Activated B cell treated with CpG ODN at 0.5 μM for 24 hours (primary cell): ENCODE data around the gene KIF26B. TPM values are rescaled to one million over a fixed set of nuclear protein-coding genes. Genes with fewer than 3 reads are reported as not detected.

Experiments used
- ATAC-seq: fragments of 200-7000 bp; cut with Tn5 transposase; one replicate; pipeline ENCODE4 v1.10.0; 2021; ENCODE audit warnings: low read depth, mild to moderate bottlenecking, moderate library complexity
- CTCF ChIA-PET: fragments of 350-600 bp; sonication (Branson Sonifier 250); formaldehyde crosslinking; loops from one replicate; lab custom pipeline; 2021; ENCODE audit warnings: antibody characterized with exemption; lab: Charles Lee
- POLR2A ChIA-PET: fragments of 350-600 bp; sonication (Branson Sonifier 250); formaldehyde crosslinking; loops from one replicate; lab custom pipeline; 2021; ENCODE audit warnings: antibody characterized with exemption; lab: Charles Lee
- DNase-seq: peaks from one replicate; pipeline ENCODE4 v3.0.0; 2022
- H3K27ac Mint-ChIP-seq: one replicate; pipeline ENCODE4 v1.8.0; 2020; ENCODE audit warnings: mixed read lengths
- H3K27me3 Mint-ChIP-seq: one replicate; pipeline ENCODE4 v1.8.0; 2021; ENCODE audit warnings: mixed read lengths
- H3K36me3 Mint-ChIP-seq: one replicate; pipeline ENCODE4 v1.8.0; 2021; ENCODE audit warnings: low read depth, mixed read lengths
- H3K4me1 Mint-ChIP-seq: one replicate; pipeline ENCODE4 v1.8.0; 2021; ENCODE audit warnings: mixed read lengths
- H3K4me3 Mint-ChIP-seq: one replicate; pipeline ENCODE4 v1.8.0; 2020; ENCODE audit warnings: mild to moderate bottlenecking, mixed read lengths
- H3K9me3 Mint-ChIP-seq: one replicate; pipeline ENCODE4 v1.8.0; 2020; ENCODE audit warnings: mixed read lengths
- intact Hi-C: fragments of 100-400 bp; cut with micrococcal nuclease; formaldehyde crosslinking; loops from one replicate; pipeline ENCODE4 v1.15.1; 2024
- total RNA-seq: library from RNA; stranded (reverse); gene quantifications from 2 replicates; pipeline ENCODE4 v1.2.3, GENCODE V29; 2022
- TF ChIP-seq, protein P1 (sequence below): fragments of 200-600 bp; IDR thresholded peaks from one replicate; pipeline ENCODE4 v1.8.0; 2022; ENCODE audit warnings: antibody characterized with exemption, mild to moderate bottlenecking

KIF26B gene
- total RNA-seq, 1 donor from 2014 or later = 1.7 TPM

- Mint-ChIP-seq H3K4me3 (no peak overlapping the region), H3K27me3 (peaks cover 22% of the 10 kb centered on the region), H3K4me1 (no peaks in the 10 kb centered on the region), H3K9me3 (no peaks in the 10 kb centered on the region), H3K27ac (no peak overlapping the region), H3K36me3 (no peaks in the 10 kb centered on the region)
- CTCF ChIA-PET = interaction anchor here (1.2 kb wide), 1 partner anchor 9 kb away, joined by 5 read pairs; no protein-coding TSS in a partner anchor
- POLR2A ChIA-PET = no interaction called here
- TF ChIP-seq, protein P1, sequence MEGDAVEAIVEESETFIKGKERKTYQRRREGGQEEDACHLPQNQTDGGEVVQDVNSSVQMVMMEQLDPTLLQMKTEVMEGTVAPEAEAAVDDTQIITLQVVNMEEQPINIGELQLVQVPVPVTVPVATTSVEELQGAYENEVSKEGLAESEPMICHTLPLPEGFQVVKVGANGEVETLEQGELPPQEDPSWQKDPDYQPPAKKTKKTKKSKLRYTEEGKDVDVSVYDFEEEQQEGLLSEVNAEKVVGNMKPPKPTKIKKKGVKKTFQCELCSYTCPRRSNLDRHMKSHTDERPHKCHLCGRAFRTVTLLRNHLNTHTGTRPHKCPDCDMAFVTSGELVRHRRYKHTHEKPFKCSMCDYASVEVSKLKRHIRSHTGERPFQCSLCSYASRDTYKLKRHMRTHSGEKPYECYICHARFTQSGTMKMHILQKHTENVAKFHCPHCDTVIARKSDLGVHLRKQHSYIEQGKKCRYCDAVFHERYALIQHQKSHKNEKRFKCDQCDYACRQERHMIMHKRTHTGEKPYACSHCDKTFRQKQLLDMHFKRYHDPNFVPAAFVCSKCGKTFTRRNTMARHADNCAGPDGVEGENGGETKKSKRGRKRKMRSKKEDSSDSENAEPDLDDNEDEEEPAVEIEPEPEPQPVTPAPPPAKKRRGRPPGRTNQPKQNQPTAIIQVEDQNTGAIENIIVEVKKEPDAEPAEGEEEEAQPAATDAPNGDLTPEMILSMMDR = no peak
- intact Hi-C loops = no loop called here
- ATAC-seq (no peak), DNase-seq (no peak)
These were observed 10.9 kb upstream of the KIF26B start for GRCh38 chr1:245143849-245144248.

GRCh38 chr1:245148069-245148468, 6.7 kb upstream of the KIF26B start:
- no peak overlapping the region for H3K27ac Mint-ChIP-seq
- TF ChIP-seq, protein P1 = no peak
- POLR2A ChIA-PET = no interaction called here
- H3K9me3 Mint-ChIP-seq = no peaks in the 10 kb centered on the region
- no peak overlapping the region for H3K4me3 Mint-ChIP-seq
- CTCF ChIA-PET = no interaction called here
- H3K36me3 Mint-ChIP-seq = no peaks in the 10 kb centered on the region
- H3K4me1 Mint-ChIP-seq = peaks cover 1% of the 10 kb centered on the region
- intact Hi-C loops = no loop called here
- ATAC-seq (no peak), DNase-seq (no peak)
- H3K27me3 Mint-ChIP-seq = peaks cover 38% of the 10 kb centered on the region

GRCh38 chr1:245148861-245149260, 5.9 kb upstream of the KIF26B start:
- peaks cover 46% of the 10 kb centered on the region for H3K27me3 Mint-ChIP-seq
- CTCF ChIA-PET = no interaction called here

GRCh38 chr1:245153081-245153551, 1.7 kb upstream of the KIF26B start:
- ChIA-PET POLR2A (interaction anchor here (0.5 to 1.1 kb wide), 4 partner anchors 335 to 1605 kb away, joined by 3 to 6 read pairs (median 3); partner anchors contain the start of gene TFB2M), CTCF (interaction anchor here (0.7 to 3.6 kb wide), 22 partner anchors 9 to 1536 kb away, joined by 3 to 74 read pairs (median 5); no protein-coding TSS in a partner anchor)
- Mint-ChIP-seq H3K36me3 (no peaks in the 10 kb centered on the region), H3K4me3 (peak overlapping the region; percentile 88), H3K27ac (no peak overlapping the region), H3K9me3 (no peaks in the 10 kb centered on the region), H3K4me1 (peaks cover 28% of the 10 kb centered on the region), H3K27me3 (peaks cover 48% of the 10 kb centered on the region)
- ATAC-seq (peak; percentile 23), DNase-seq (peak; percentile 57)
- TF ChIP-seq, protein P1 = peak; percentile 46
- intact Hi-C loops = loop anchor here (1.0 to 10.0 kb wide), 10 partner anchors 228 to 1601 kb away; partner anchors contain the start of genes ADSS2 and HNRNPU

More at GRCh38 chr1:245148861-245149260, 5.9 kb upstream of the KIF26B start:
- DNase-seq (no peak), ATAC-seq (no peak)
- intact Hi-C loops = no loop called here
- TF ChIP-seq, protein P1 = no peak
- Mint-ChIP-seq H3K9me3 (no peaks in the 10 kb centered on the region), H3K4me1 (peaks cover 9% of the 10 kb centered on the region), H3K27ac (no peak overlapping the region), H3K4me3 (no peak overlapping the region), H3K36me3 (no peaks in the 10 kb centered on the region)
- POLR2A ChIA-PET = no interaction called here

DNA sequence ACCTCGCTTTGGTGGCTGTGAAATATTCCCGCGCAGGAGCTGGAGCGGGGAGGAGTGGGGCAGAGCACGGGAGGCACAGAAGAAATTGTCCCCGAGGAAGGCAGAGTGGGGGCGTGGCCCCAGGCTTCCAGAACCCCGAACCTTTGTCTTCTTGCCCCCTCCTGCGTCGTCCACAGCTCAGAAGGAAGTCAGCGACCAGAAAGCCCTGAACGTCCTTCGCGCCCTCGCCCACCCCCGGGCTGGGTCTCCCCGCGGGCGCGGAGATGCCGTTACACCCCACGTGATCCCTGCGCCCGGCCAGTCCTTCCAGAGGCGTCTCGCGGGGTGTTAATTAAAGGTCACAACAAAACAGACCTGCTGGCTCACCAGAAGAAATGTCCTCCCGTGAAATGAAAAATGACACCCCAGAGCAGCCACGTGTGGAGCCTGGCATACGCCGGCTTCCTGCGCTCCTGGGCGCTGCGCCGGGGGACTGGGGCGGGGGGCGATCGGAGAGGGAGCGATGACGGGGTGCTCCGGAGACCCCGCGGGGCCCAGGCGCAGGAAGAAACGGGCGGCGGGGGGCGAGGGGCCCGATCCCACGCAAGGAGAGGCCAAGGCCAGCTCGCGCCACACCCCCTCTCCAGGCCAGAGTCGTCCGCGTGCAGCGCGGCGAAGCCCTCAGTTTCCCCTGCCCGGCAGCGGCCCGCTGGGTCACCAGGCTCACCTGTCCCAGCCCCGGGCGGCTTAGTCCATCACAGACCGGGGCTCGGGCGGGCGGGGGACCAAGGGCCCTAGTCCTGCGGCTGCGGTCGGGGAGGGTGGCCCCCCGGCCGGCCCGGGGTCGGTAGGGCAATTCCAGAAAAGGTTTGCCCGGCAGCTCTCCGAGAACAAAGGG, 995 bp upstream of the KIF26B start:
- POLR2A ChIA-PET = interaction anchor here (0.5 to 1.1 kb wide), 4 partner anchors 334 to 1605 kb away, joined by 3 to 6 read pairs (median 3); partner anchors contain the start of gene TFB2M
- ATAC-seq (no peak), DNase-seq (peak; percentile 22)
- TF ChIP-seq, protein P1 = no peak
- Mint-ChIP-seq H3K27ac (no peak overlapping the region), H3K27me3 (peaks cover 43% of the 10 kb centered on the region), H3K9me3 (no peaks in the 10 kb centered on the region), H3K4me1 (peaks cover 28% of the 10 kb centered on the region), H3K36me3 (no peaks in the 10 kb centered on the region), H3K4me3 (peak overlapping the region; percentile 88)
- CTCF ChIA-PET = interaction anchor here (0.7 to 3.6 kb wide), 19 partner anchors 10 to 1536 kb away, joined by 3 to 74 read pairs (median 5); no protein-coding TSS in a partner anchor
- intact Hi-C loops = loop anchor here (1.0 to 10.0 kb wide), 10 partner anchors 227 to 1601 kb away; partner anchors contain the start of genes ADSS2 and HNRNPU
